ENCODE data around the gene GDF9. TPM values are rescaled to one million over a fixed set of nuclear protein-coding genes. Genes with fewer than 3 reads are reported as not detected.

GDF9 gene
- total RNA-seq, 1 experiment from 2014 or later = 0.24 TPM

- DNase-seq = no peak
- H4K8ac ChIP-seq (replicated peaks; ENCODE audit: insufficient read length, low read depth, low read length) = no peak overlapping the region
Measured at GRCh38 chr5:132853323-132853722, 12.9 kb downstream of the GDF9 start.

More at GRCh38 chr5:132853323-132853722, 12.9 kb downstream of the GDF9 start:
- Histone ChIP-seq H3K23me2 (ENCODE audit: insufficient read length, low read depth, low read length, poor library complexity, severe bottlenecking) (no peaks in the 10 kb centered on the region), H3K9ac (ENCODE audit: extremely low read depth, insufficient read length, low read length) (no peak overlapping the region), H3K23ac (ENCODE audit: insufficient read length, low read depth, low read length) (no peak overlapping the region), H2BK12ac (ENCODE audit: insufficient read length, low read depth, low read length) (no peak overlapping the region), H2AK5ac (ENCODE audit: insufficient read length, low read length) (no peak overlapping the region), H2BK5ac (ENCODE audit: insufficient read length, low read length) (no peak overlapping the region), H3K18ac (ENCODE audit: insufficient read length, low read depth, low read length) (no peak overlapping the region), H3K27ac (ENCODE audit: insufficient read length, low read depth, low read length) (no peak overlapping the region), H3K4me2 (ENCODE audit: insufficient read depth, insufficient read length, low read length) (no peak overlapping the region), H3K27me3 (ENCODE audit: insufficient read depth, low read length) (no peaks in the 10 kb centered on the region), H3K14ac (ENCODE audit: insufficient read depth, low read length) (no peak overlapping the region), H4K91ac (ENCODE audit: insufficient read length, low read depth, low read length) (no peak overlapping the region), H3K9me3 (ENCODE audit: control insufficient read depth, low read depth, low read length) (no peaks in the 10 kb centered on the region), H3K4ac (ENCODE audit: low read depth, low read length) (no peak overlapping the region), H2AFZ (ENCODE audit: low read length) (no peak overlapping the region), H4K5ac (ENCODE audit: insufficient read length, low read depth, low read length) (no peak overlapping the region), H2BK15ac (ENCODE audit: low read depth, low read length) (no peak overlapping the region), H3K56ac (ENCODE audit: insufficient read length, low read depth, low read length) (no peak overlapping the region), H3K79me2 (ENCODE audit: insufficient read depth, low read length) (no peaks in the 10 kb centered on the region), H3K4me1 (ENCODE audit: insufficient read depth, low read length) (no peaks in the 10 kb centered on the region), H2BK120ac (ENCODE audit: low read depth, low read length, poor library complexity, severe bottlenecking) (no peak overlapping the region), H2BK20ac (ENCODE audit: low read depth, low read length, poor library complexity, severe bottlenecking) (no peak overlapping the region), H3T11ph (ENCODE audit: low read length) (no peak overlapping the region), H4K20me1 (ENCODE audit: control insufficient read depth, insufficient read depth, insufficient read length) (no peaks in the 10 kb centered on the region), H3K79me1 (ENCODE audit: insufficient read depth, low read depth, low read length, poor library complexity, severe bottlenecking) (no peaks in the 10 kb centered on the region)
- TF ChIP-seq CTCF (conservative IDR thresholded peaks at IDR 0.05) = no peak
- no peaks in the 10 kb centered on the region for H3K36me3 Mint-ChIP-seq (ENCODE audit: insufficient read depth in 1 of 3, low read depth in 3 of 3)
- no peaks in the 10 kb centered on the region for H3K9me3 Mint-ChIP-seq
- peaks cover 3 to 8% of the 10 kb centered on the region in 2 experiments; a peak in 3 of 4 replicates for H3K4me1 Mint-ChIP-seq
- no peaks in the 10 kb centered on the region; the same call in 1 of the 2 replicates for H3K27me3 Mint-ChIP-seq (ENCODE audit: low read depth)
- H3K27ac Mint-ChIP-seq = no peak overlapping the region
- WGBS (ENCODE audit: extremely low coverage, insufficient read length, low lambda C conversion rate) = no CpG with 5 or more reads among the region's 3 CpGs
- H3K4me3 Mint-ChIP-seq = no peak overlapping the region
